Motor neuron (in vitro differentiated cells): ENCODE results near the gene URGCP. TPM values are rescaled to one million over a fixed set of nuclear protein-coding genes. Genes with fewer than 3 reads are reported as not detected.

Source experiments
- ATAC-seq, 8 experiments: fragments of 200-7000 bp; cut with Tn5 transposase; replicated peaks in 6 of 8; 2 replicates each; pipeline ENCODE4 v1.8.0; 2021; ENCODE audit warnings: mild to moderate bottlenecking in 8 of 8, moderate library complexity in 8 of 8
- H3K27ac ChIP-seq, 2 donors: fragments of 250-450 bp; sonication (Bioruptor Pico); 2 replicates each; pipeline ENCODE4 v1.9.0; 2021; ENCODE audit warnings: antibody characterized with exemption in 2 of 2, mild to moderate bottlenecking in 2 of 2, moderate library complexity in 1 of 2
- H3K4me1 ChIP-seq, 2 donors: fragments of 250-450 bp; sonication (Bioruptor Pico); replicated peaks in 1 of 2; 2 replicates each; pipeline ENCODE4 v1.6.1; 2021; ENCODE audit warnings: antibody characterized with exemption in 2 of 2, mild to moderate bottlenecking in 2 of 2, moderate library complexity in 1 of 2
- H3K4me3 ChIP-seq, 5 donors: fragments of 250-450 bp; sonication (Bioruptor Pico); 2 replicates each; pipeline ENCODE4 v1.9.0; 2021; ENCODE audit warnings: antibody characterized with exemption in 5 of 5, mild to moderate bottlenecking in 5 of 5, moderate library complexity in 4 of 5
- WGBS, 10 experiments: fragments of 450-650 bp; shearing (Covaris generic); methylation state at CpG; one replicate each; pipeline ENCODE4 v1.0.0; 2022; 5-methylcytosine and 5-hydroxymethylcytosine counted together
- in situ Hi-C, 9 experiments: fragments of 400-800 bp; cut with MboI; loops; one replicate each; pipeline ENCODE4 v1.15.0; 2021; ENCODE audit warnings: low sequenced_read_pairs in 9 of 9, low pct_unique_long_range_greater_than_20kb in 2 of 9; ENCODE audit not compliant: unreplicated experiment in 9 of 9
- total RNA-seq, 8 experiments: library from RNA; unstranded; fragments of 300-600 nt; gene quantifications; 2 replicates each; pipeline versions ENCODE4 v1.2.3 to v1.2.4, GENCODE V29; 2022

URGCP gene
- total RNA-seq, 8 experiments from 2014 or later: 20.1 to 50.1 (median 27.2) TPM

DNA sequence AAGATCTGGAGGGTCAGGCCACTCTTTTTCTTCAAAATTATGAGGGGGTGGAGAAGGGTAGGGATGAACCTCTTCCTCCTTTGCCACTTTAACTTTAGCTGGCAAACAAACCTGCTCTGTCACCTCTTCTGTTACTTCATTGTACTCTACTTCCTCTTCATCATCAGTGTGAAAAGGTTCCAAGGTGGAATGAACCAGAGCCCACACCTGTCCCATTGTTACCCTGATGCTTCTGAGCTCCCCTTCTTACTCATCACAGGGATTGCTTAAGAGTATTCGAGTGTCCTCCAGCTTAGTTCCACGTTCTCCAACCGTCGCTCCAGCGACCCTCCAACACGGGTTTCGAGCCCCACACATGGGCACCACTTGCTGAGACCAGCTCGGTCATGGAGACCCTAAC is 42.3 kb downstream of the URGCP start:
- no peak overlapping the region for H3K27ac ChIP-seq
- no peak overlapping the region for H3K4me3 ChIP-seq
- in situ Hi-C loops: no loop called here
- peaks cover 0 to 5% of the 10 kb centered on the region in 2 donors for H3K4me1 ChIP-seq
- 68 to 100% (median 88%) methylated on average over 1 to 8 of the region's 8 CpGs; no CpG with 5 or more reads in 1 of the 10 experiments for WGBS, 10 experiments
- no peak for ATAC-seq

DNA sequence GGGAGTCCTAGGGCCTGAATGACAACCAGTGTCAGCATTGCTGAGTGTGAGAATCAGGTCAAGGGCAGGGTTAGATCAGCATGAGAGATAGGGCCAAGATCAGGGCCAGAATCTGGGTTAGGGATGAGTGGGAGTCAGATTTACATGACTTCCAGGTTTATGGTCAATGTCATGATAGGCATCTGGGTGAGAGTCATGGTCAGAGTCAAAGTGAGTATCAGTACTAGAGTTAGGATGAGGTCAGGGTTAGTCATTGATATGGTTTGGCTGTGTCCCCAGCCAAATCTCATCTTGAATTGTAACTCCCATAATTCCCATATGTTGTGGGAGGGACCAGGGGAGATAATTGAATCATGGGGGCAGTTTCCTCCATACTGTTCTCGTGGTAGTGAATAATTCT is 49.4 kb downstream of the URGCP start:
- Histone ChIP-seq H3K27ac (no peak overlapping the region), H3K4me1 (no peaks in the 10 kb centered on the region), H3K4me3 (no peak overlapping the region)
- in situ Hi-C loops: no loop called here
- WGBS, 10 experiments: 40 to 83% (median 67%) methylated on average over 1 of the region's 1 CpG; no CpG with 5 or more reads in 5 of the 10 experiments
- ATAC-seq: no peak

GRCh38 chr7:43856316-43856715 is 50.1 kb downstream of the URGCP start:
- in situ Hi-C loops: no loop called here
- Histone ChIP-seq H3K27ac (no peak overlapping the region), H3K4me3 (no peak overlapping the region), H3K4me1 (no peaks in the 10 kb centered on the region)
- no peak for ATAC-seq
- 80 to 100% (median 95%) methylated on average over 1 to 4 of the region's 4 CpGs; no CpG with 5 or more reads in 2 of the 10 experiments for WGBS, 10 experiments

GRCh38 chr7:43855176-43855575 is 51.2 kb downstream of the URGCP start:
- in situ Hi-C loops: no loop called here
- H3K4me1 ChIP-seq: no peaks in the 10 kb centered on the region
- no peak for ATAC-seq

GRCh38 chr7:43851805-43852204 is 54.6 kb downstream of the URGCP start:
- ATAC-seq: peak in 2 of 8 experiments; percentile 80 to 82
- Histone ChIP-seq H3K4me1 (no peaks in the 10 kb centered on the region), H3K27ac (no peak overlapping the region), H3K4me3 (no peak overlapping the region)
- WGBS, 10 experiments: 14 to 86% (median 65%) methylated on average over 1 to 2 of the region's 2 CpGs; no CpG with 5 or more reads in 6 of the 10 experiments
- in situ Hi-C loops: no loop called here

More at GRCh38 chr7:43855176-43855575, 51.2 kb downstream of the URGCP start:
- Histone ChIP-seq H3K27ac (no peak overlapping the region), H3K4me3 (no peak overlapping the region)

DNA sequence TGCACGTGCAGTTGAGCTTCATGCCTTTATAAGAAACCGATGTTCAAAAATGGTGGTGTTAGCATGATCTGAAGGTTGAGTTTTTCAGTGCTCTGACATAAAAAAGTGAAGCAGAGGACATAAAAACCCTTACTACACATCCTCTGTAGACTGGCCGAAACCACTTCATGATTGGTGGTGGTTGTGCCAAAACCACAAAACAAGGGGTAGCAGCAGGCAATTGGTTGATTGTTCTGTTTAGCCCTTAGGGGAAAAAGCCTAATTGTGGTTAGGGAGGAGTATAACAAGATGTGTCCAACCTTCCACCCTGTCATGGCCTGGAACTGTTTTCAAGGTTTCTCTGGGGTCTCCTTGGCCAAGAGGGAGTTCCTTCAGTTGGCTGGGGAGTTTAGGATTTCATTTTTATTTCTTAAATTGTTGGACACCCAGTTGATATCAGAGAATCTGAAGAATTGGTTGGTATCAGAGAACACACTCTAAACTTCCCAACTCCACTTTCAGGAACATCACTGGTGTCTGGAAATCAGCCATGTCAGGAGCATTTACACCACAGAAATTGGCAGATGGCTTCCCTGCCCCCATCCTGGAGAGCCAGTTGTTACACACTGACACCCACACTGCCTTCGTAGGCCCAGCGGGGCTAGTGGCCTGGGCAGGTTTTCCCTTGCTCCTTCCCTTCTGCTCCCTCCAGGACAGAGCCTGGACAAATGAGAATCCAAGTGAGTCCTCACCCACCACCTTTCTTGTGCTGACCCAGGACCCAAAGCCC is 55.9 kb downstream of the URGCP start:
- no peaks in the 10 kb centered on the region for H3K4me1 ChIP-seq
- 50 to 100% (median 87%) methylated on average over 1 to 5 of the region's 5 CpGs for WGBS, 10 experiments
- H3K27ac ChIP-seq: no peak overlapping the region
- no peak overlapping the region for H3K4me3 ChIP-seq
- in situ Hi-C loops: no loop called here
- no peak for ATAC-seq

GRCh38 chr7:43849047-43849446 is 57.3 kb downstream of the URGCP start:
- peak in 2 of 8 experiments; percentile 43 to 59 for ATAC-seq
- Histone ChIP-seq H3K4me1 (no peaks in the 10 kb centered on the region), H3K4me3 (no peak overlapping the region), H3K27ac (no peak overlapping the region)
- in situ Hi-C loops: loop anchor here in 5 of 9 experiments (25.0 kb wide), 3 partner anchors 262 to 1912 kb away; partner anchors contain the start of genes STK17A (in 4 of the 5), MRPL32 (in 1 of the 5) and PSMA2 (in 1 of the 5)
- 25 to 100% (median 40%) methylated on average over 1 to 2 of the region's 2 CpGs; no CpG with 5 or more reads in 3 of the 10 experiments for WGBS, 10 experiments

DNA sequence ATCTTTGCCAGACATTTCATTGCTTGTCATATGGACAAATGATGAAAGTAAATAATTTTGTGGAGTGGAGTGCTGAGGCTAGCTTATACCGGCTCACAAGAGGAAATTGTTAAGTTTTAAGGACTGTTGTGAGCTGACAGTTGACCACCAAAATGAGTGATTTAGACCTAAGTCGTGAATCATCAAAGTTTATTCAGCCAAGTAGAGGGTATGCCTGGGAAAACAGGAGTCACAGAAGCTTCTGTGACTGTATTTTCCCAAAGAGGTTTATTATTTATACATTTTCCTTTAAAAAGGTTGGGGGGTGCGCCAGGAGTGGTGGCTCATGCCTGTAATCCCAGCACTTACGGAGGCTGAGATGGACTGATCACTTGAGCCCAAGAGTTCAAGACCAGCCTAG is 58.9 kb downstream of the URGCP start:
- ATAC-seq: no peak
- no peaks in the 10 kb centered on the region for H3K4me1 ChIP-seq
- H3K4me3 ChIP-seq: no peak overlapping the region
- in situ Hi-C loops: loop anchor here in 5 of 9 experiments (25.0 kb wide), 3 partner anchors 260 to 1910 kb away; partner anchors contain the start of genes STK17A (in 4 of the 5), MRPL32 (in 1 of the 5) and PSMA2 (in 1 of the 5)
- H3K27ac ChIP-seq: no peak overlapping the region
- WGBS, 10 experiments: 14 to 90% (median 66%) methylated on average over 1 to 4 of the region's 4 CpGs

DNA sequence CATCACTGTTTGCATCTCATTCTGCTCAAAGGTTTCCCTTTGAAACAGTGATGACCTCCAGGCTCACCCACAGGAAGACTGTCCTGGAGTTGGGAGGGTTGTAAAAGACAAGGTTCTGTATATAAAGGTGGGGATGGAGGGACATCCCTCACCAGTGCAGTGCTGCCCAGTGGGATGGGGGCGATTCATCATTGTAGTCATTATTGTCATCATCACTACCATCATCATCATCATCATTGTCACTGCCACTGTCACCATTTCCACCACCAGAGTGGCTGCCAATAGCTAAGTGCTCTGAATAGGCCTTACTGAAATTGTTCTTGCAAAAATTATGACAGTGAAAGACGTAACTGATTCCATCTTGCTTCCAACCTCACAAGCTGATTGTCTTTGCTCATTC is 61.7 kb downstream of the URGCP start:
- WGBS, 10 experiments: 50 to 100% (median 80%) methylated on average over 1 to 2 of the region's 2 CpGs; no CpG with 5 or more reads in 6 of the 10 experiments
- Histone ChIP-seq H3K4me1 (no peaks in the 10 kb centered on the region), H3K27ac (no peak overlapping the region), H3K4me3 (no peak overlapping the region)
- in situ Hi-C loops: loop anchor here in 5 of 9 experiments (25.0 kb wide), 3 partner anchors 257 to 1907 kb away; partner anchors contain the start of genes STK17A (in 4 of the 5), MRPL32 (in 1 of the 5) and PSMA2 (in 1 of the 5)
- ATAC-seq: no peak

DNA sequence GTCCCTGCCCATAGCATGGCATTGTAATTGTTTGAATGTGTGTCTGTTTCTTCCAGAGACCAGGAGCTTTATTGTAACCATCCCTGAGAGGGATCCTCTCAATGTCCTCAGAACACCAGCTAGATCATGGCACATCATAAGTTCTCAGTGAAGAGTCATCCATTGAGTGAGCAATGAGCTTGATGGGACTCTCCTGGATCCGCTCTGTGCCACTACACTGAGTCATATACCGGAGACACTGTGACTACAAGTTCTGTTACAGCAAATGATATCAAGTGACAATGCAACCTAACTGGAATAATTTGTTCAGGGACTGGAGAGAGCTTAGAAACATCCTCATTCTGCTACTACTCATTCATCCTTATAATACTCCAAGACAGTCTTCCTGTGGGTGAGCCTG is 62.1 kb downstream of the URGCP start:
- in situ Hi-C loops: loop anchor here in 5 of 9 experiments (25.0 kb wide), 3 partner anchors 257 to 1907 kb away; partner anchors contain the start of genes STK17A (in 4 of the 5), MRPL32 (in 1 of the 5) and PSMA2 (in 1 of the 5)
- H3K4me1 ChIP-seq: no peaks in the 10 kb centered on the region
- no peak overlapping the region for H3K4me3 ChIP-seq
- H3K27ac ChIP-seq: no peak overlapping the region
- WGBS, 10 experiments: 0 to 100% (median 83%) methylated on average over 1 to 2 of the region's 2 CpGs; no CpG with 5 or more reads in 5 of the 10 experiments
- peak in 1 of 8 experiments; percentile 62 for ATAC-seq

DNA sequence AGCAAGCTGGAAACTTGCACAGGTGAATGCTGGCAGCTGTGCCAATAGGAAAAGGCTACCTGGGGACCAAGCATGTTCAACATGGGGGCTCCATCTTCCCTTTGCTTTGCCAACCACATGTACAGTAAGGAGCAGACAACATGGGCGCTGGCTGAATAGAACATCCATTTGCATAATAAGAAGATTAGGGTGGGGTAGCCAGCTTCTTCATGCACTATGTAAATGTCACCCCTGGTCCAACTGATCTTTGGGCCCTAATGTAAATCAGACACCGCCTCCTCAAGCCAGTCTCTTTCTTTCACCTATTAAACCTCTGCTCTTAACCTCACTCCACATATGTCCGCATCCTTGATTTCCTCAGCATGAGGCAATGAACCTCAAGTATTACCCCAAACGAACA is 63.1 kb downstream of the URGCP start:
- in situ Hi-C loops: loop anchor here in 5 of 9 experiments (25.0 kb wide), 3 partner anchors 256 to 1906 kb away; partner anchors contain the start of genes STK17A (in 4 of the 5), MRPL32 (in 1 of the 5) and PSMA2 (in 1 of the 5)
- WGBS, 10 experiments: 0 to 86% (median 80%) methylated on average over 1 to 4 of the region's 4 CpGs; no CpG with 5 or more reads in 2 of the 10 experiments
- Histone ChIP-seq H3K27ac (no peak overlapping the region), H3K4me1 (peaks cover 0 to 2% of the 10 kb centered on the region in 2 donors), H3K4me3 (no peak overlapping the region)
- peak in 3 of 8 experiments; percentile 62 to 79 (median 74) for ATAC-seq

- Histone ChIP-seq H3K27ac (no peak overlapping the region), H3K4me1 (peaks cover 0 to 2% of the 10 kb centered on the region in 2 donors), H3K4me3 (no peak overlapping the region)
- in situ Hi-C loops: loop anchor here in 5 of 9 experiments (10.0 to 25.0 kb wide), 4 partner anchors 113 to 1901 kb away; partner anchors contain the start of genes STK17A (in 4 of the 5), COA1 (in 1 of the 5), MRPL32 (in 1 of the 5) and PSMA2 (in 1 of the 5)
- no peak for ATAC-seq
- WGBS, 10 experiments: 46 to 97% (median 91%) methylated on average over 1 to 9 of the region's 9 CpGs; no CpG with 5 or more reads in 2 of the 10 experiments
These were observed 68.2 kb downstream of the URGCP start for GRCh38 chr7:43838201-43838658.
